Measurements from ENCODE around the gene CNP. TPM values are rescaled to one million over a fixed set of nuclear protein-coding genes. Genes with fewer than 3 reads are reported as not detected.
A peak's percentile ranks its signal among the peaks of the same experiment; 100 is the strongest.

The CNP gene
- total RNA-seq, 2 experiments from 2014 or later = 64.9 to 66.6 TPM

DNA sequence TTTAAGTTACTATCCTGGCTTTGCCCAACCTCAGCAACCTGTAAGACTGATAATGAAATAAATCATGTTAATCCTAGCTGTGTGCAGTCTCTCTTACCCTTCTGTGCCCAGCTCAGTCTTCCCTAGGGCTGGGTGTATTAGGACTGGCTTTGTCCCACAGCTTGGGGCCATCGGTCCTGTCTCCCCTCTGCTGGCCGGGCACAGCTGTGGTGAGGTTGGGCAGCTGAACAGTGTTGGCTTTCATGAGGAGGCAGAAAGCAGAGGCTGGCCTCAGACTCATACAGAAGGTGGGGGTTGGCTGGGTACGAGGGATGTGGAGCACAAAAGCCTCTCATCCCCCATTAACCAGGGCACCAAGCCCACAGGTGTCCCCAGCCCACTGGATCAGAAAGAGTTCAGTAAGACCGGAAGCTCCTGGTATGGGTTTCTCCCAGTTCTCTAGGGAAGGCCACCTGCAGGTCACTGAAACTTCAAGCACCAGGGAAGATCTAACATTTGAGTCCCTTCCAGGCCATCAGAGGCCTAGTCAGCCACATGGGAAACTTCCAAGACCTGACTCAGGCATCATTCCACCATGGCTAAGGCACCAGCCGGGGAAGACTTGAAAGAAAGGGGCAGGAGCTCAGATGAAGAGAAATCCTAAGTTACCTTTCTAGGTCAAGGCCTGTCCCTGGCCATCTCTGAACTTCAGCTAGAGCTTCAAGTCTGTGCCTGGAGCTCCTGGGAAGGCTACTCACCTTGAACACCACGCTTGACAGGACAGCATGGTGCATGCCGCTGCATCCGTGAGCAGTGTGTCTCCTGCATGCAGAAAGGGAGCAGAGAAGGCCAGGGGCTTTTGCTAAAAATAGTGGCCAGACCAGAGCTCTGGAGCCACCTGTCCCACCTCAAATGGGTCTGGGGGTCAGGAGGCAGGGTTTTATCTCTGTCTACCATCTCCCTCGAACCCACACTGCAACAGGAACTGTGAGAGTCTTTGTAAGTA is 8.8 kb downstream of the CNP start:
- no peak for DNase-seq
- H3K27me3 Mint-ChIP-seq = no peaks in the 10 kb centered on the region

DNA sequence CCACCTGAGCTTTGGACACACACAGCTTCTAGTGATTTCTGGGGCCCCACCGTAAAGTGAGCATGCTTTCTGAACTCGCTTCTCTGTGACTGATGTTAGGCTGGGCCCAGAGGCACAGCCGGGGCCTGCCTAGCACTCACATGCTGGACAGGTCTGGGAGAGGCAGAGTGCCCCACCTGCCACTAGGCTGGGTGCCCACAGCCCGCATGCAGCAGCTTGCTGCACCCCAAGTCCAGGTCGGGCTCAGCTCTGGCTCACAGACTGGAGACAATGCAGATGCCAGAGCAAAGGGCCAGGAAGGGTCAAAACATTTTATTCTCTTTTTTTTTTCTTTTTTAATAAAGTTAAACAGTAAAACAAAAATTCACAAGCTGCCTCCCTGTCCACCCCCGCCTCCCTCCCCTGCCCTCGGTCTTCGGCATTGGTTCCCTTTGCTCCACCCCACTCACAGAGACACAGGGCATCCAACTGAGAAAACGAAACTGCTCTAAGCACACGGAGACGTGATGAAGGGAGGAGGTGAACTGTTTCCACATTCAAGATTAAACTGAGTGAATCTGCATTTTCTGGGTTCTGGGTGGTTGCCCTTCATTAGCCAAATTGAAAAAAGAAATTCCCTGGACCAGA is 9.7 kb downstream of the CNP start:
- Mint-ChIP-seq H3K9me3 (no peaks in the 10 kb centered on the region), H3K27ac (peak overlapping the region; percentile 59), H3K4me3 (no peak overlapping the region), H3K36me3 (peaks cover 16% of the 10 kb centered on the region), H3K27me3 (no peaks in the 10 kb centered on the region), H3K4me1 (peaks cover 7% of the 10 kb centered on the region)
- no peak for DNase-seq

More for the DNA sequence above, 8.8 kb downstream of the CNP start:
- Mint-ChIP-seq H3K27ac (no peak overlapping the region), H3K36me3 (peaks cover 16% of the 10 kb centered on the region), H3K4me3 (no peak overlapping the region), H3K4me1 (peaks cover 11% of the 10 kb centered on the region), H3K9me3 (no peaks in the 10 kb centered on the region)

DNA sequence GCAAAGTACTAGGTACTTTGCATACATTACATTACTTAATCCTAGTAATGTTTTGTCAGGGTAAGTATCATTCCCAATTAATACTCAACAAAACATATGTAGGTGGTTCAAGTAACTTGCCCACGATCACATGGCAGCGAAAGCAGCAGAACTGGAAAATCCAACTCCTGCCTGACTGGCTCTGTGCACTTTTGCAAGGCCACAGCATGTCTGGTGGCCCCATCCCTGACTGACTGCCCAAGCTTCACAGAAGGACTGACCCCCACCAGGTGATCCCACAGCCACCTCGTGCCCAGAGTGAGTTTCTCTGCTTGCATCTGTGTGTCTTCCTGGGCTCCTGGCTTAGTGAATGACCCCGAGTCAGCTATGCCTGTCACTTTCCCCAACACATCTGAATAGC is 11.4 kb downstream of the CNP start:
- peaks cover 4% of the 10 kb centered on the region for H3K4me1 Mint-ChIP-seq
- H3K9me3 Mint-ChIP-seq = no peaks in the 10 kb centered on the region
- H3K27ac Mint-ChIP-seq = no peak overlapping the region
- H3K27me3 Mint-ChIP-seq = no peaks in the 10 kb centered on the region
- H3K36me3 Mint-ChIP-seq = peaks cover 23% of the 10 kb centered on the region
- no peak overlapping the region for H3K4me3 Mint-ChIP-seq
- no peak for DNase-seq

DNA sequence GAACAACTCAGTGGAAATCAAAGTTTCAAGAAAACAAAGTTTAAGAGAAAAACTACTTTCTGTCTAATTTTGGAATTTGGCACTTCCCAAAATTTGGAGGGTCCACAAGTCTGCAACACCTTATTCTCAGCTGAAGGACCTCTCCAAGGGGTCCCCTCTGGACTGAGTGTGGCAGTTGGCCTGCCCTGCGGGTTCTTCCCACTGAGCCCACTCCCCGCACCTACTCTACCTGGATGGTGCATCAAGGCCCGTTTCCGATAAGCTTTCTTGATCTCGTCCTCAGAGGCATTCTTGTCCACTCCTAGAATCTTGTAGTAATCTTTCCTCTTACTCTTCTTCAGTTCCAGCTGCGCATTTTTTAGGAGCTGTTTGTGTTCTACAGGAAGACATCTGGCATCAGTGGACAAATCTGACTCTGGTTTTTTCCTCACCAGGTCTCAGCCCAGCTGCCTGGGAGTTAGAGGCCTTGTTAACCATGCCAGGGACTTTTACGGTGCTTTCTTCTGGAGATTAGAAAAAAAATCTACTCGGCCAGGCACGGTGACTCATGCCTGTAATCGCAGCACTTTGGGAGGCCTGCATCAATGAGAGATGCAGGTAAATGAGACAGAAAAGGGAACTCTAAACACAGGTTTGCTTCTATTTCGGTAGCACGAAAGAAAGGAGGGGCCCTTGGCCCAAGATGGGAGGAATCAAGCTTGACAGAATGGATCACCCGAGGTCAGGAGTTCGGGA is 15.6 kb downstream of the CNP start:
- peaks cover 2% of the 10 kb centered on the region for H3K4me1 Mint-ChIP-seq
- no peak overlapping the region for H3K4me3 Mint-ChIP-seq
- H3K9me3 Mint-ChIP-seq = no peaks in the 10 kb centered on the region
- peaks cover 38% of the 10 kb centered on the region for H3K36me3 Mint-ChIP-seq
- no peaks in the 10 kb centered on the region for H3K27me3 Mint-ChIP-seq
- DNase-seq = no peak
- H3K27ac Mint-ChIP-seq = peak overlapping the region; percentile 20

DNA sequence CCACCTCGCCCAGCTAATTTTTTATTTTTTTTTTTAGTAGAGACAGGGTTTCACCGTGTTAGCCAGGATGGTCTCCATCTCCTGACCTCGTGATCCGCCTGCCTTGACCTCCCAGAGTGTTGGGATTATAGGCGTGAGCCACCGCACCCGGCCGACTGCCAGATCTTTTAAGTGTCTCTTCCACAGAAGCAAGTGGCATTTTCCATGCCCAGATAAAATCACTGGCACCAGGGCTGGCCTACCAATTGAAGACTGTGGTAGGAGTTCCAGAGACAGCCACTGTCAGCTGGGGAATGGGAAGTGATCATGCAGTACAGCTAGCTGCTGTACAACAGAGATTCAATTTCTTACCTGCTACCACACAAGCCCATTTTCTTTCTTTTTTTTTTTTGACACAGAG is 17.9 kb downstream of the CNP start:
- H3K27ac Mint-ChIP-seq = no peak overlapping the region
- H3K4me1 Mint-ChIP-seq = peaks cover 10% of the 10 kb centered on the region
- DNase-seq = no peak
- no peak overlapping the region for H3K4me3 Mint-ChIP-seq
- no peaks in the 10 kb centered on the region for H3K9me3 Mint-ChIP-seq
- H3K36me3 Mint-ChIP-seq = peaks cover 50% of the 10 kb centered on the region
- H3K27me3 Mint-ChIP-seq = no peaks in the 10 kb centered on the region

DNA sequence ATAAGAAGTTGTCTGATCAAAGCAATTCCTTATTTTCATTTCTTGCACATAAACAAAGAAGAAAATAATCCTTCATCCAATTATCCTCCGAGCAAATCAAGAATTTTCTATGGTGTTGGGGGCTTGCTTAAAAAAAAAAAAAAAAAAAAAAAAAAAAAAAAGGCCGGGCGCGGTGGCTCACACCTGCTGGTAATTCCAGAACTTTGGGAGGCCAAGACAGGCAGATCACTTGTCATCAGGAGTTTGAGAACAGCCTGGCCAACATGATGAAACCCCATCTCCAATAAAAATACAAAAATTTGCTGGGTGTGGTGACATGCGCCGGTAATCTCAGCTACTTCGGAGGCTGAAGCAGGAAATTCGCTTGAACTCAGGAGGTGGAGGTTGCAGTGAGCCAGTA is 19.3 kb downstream of the CNP start:
- Mint-ChIP-seq H3K9me3 (no peaks in the 10 kb centered on the region), H3K27ac (no peak overlapping the region), H3K4me1 (peaks cover 10% of the 10 kb centered on the region), H3K27me3 (no peaks in the 10 kb centered on the region), H3K4me3 (no peak overlapping the region), H3K36me3 (peaks cover 49% of the 10 kb centered on the region)
- no peak for DNase-seq

DNA sequence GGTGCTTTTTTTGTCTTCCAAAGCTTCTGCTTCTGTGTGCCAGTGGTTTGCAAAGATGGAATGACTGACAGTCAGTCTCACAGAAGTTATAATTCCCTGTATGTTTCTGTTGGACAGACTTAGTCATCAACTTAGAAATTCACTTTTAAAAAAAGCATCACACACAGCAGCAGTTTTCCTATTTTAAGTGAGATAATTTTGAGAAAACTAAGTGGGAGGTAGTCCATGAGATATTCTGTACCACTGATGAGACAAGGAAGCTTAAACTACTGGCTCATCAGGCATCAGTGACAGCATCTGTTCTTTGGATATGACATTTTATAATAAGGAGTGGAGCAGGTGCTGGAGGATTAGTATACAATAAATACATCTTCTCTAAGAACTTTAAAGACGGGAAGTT is 20.0 kb downstream of the CNP start:
- DNase-seq = no peak
- Mint-ChIP-seq H3K4me1 (peaks cover 10% of the 10 kb centered on the region), H3K27ac (peak overlapping the region; percentile 71), H3K9me3 (no peaks in the 10 kb centered on the region), H3K36me3 (peaks cover 47% of the 10 kb centered on the region), H3K4me3 (no peak overlapping the region), H3K27me3 (no peaks in the 10 kb centered on the region)

DNA sequence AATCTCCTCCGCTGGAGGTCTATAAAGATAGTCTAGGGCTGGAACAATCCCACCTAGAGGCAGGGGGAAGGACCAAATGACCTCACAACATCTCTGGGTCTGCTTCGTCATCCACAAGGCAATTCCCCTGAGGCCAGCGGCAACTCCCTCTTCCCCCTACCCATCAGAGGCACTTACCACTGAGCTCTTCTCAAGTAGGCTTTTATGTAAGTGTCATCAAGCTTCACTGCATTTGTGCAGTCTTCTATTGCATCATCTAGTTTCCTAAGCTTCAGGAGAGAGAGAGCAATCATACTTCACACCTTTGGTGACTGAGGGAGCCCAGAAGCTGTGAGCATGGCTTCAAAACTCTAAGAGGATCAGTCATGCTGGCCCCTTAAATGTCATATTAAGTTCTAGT is 21.0 kb downstream of the CNP start:
- peak overlapping the region; percentile 71 for H3K27ac Mint-ChIP-seq
- peaks cover 10% of the 10 kb centered on the region for H3K4me1 Mint-ChIP-seq
- no peak overlapping the region for H3K4me3 Mint-ChIP-seq
- no peaks in the 10 kb centered on the region for H3K27me3 Mint-ChIP-seq
- peak; percentile 18 for DNase-seq
- H3K36me3 Mint-ChIP-seq = peaks cover 38% of the 10 kb centered on the region
- no peaks in the 10 kb centered on the region for H3K9me3 Mint-ChIP-seq

DNA sequence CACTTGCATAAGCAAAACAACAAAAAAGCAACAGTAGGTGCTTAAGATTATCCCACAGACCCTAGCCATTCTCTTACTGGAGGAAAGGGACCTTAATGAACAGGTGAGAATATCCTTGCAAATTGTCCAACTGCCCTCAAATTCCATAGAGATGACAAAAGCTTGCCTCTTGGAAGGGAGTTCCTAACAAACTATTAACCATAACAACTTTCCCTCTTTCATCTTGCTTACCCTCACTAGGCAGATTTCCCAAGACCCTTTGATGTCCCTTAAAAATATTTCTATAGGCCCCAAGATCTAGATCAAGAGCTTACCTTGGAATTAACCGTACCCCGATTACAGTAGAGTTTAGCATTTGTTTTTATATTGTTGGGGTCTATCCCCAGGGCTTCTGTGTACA is 21.8 kb downstream of the CNP start:
- no peak for DNase-seq
- Mint-ChIP-seq H3K27ac (peak overlapping the region; percentile 71), H3K27me3 (no peaks in the 10 kb centered on the region), H3K36me3 (peaks cover 34% of the 10 kb centered on the region), H3K4me1 (peaks cover 10% of the 10 kb centered on the region), H3K4me3 (no peak overlapping the region), H3K9me3 (no peaks in the 10 kb centered on the region)

DNA sequence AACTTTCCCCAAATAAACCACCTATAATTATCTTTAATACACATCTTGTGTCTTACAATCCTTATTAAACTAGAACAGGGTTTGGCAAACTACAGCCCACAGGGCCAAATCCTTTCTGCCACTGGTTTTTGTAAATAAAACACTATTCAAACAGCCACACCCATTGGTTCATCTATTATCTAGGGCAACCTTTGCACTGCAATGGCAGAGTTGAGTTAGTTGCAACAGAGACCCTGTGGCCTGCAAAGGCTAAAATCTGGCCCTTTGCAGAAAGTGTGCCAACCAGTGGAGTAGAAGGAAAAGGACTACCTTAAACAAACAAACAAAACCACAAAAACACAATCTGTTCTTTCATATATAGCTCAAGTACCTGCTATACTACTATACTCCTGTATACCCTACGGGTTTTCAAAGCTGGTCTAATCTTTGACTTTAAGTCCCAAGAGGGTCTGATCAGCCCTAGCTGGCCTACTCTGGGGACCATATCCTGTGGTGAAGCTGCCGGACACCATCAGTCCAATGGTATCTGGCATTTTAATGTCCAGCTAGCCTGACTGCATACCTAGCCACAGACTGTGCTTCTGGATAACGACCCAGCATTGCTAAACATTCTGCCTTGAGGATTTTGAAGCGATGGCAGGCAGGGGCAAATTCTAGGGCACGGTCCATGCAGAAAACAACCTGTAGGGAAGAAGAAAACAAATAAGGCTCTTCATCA is 23.3 kb downstream of the CNP start:
- no peaks in the 10 kb centered on the region for H3K9me3 Mint-ChIP-seq
- H3K27ac Mint-ChIP-seq = no peak overlapping the region
- H3K27me3 Mint-ChIP-seq = no peaks in the 10 kb centered on the region
- H3K4me3 Mint-ChIP-seq = no peak overlapping the region
- H3K4me1 Mint-ChIP-seq = peaks cover 12% of the 10 kb centered on the region
- H3K36me3 Mint-ChIP-seq = peaks cover 29% of the 10 kb centered on the region
- DNase-seq = no peak

DNA sequence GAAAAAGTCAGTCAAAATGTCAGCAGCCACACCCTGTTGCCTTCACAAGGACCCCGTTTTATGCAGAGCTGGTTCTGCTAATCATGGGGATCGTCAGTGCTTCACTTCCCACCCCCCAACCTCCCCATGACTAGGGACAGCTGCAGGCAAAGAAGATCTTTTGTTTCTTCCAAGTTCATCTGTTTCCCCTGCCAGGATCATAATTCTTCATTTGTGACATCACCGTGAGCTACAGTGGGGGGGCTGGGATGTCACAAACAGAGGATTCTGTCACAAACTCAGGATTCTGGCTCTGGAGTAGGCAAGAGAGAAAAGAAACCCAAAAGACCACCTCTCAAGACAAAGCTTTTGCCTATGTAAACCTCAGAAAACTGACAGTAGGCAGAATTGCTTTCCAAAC is 26.0 kb downstream of the CNP start:
- Mint-ChIP-seq H3K4me3 (no peak overlapping the region), H3K4me1 (peaks cover 21% of the 10 kb centered on the region), H3K9me3 (no peaks in the 10 kb centered on the region), H3K27ac (no peak overlapping the region), H3K36me3 (peaks cover 25% of the 10 kb centered on the region), H3K27me3 (no peaks in the 10 kb centered on the region)
- no peak for DNase-seq

DNA sequence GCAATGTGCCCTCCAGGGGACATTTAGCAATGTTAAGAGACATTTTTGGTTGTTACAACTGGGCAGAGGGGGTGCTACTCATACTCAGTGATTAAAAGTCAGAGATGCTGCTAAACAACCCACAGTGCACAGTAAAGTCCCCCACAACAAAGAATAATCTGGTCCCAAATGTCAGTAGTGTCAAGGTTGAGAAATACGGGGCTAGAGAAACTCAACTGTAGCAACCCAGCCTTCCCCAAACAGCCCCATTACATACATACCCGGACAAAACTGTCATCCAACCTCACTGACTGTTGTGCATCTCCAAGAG is 30.2 kb downstream of the CNP start:
- Mint-ChIP-seq H3K4me1 (peaks cover 22% of the 10 kb centered on the region), H3K4me3 (no peak overlapping the region), H3K36me3 (peaks cover 13% of the 10 kb centered on the region), H3K27ac (no peak overlapping the region), H3K9me3 (no peaks in the 10 kb centered on the region), H3K27me3 (no peaks in the 10 kb centered on the region)
- DNase-seq = no peak

DNA sequence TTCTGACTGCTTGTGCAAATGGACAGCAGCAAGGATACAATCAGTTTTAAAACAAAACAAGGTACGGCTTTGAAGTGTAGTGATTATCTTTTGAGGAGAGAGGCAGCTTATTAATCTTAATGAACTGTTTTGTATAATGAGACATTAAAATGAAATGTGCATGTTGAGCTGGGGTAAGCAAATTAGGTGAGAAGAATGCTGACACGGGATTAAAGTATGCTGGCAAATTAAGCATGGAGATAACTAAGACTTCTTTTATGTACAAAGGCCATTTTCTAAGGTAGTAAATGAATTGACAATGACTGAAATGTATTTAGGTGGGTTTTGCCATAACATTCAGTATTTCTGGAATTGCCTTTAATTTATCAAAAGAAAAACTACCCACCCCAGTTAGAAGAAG is 31.9 kb downstream of the CNP start:
- no peaks in the 10 kb centered on the region for H3K27me3 Mint-ChIP-seq
- peaks cover 26% of the 10 kb centered on the region for H3K4me1 Mint-ChIP-seq
- no peak overlapping the region for H3K4me3 Mint-ChIP-seq
- no peak for DNase-seq
- peaks cover 13% of the 10 kb centered on the region for H3K36me3 Mint-ChIP-seq
- no peaks in the 10 kb centered on the region for H3K9me3 Mint-ChIP-seq
- H3K27ac Mint-ChIP-seq = no peak overlapping the region

DNA sequence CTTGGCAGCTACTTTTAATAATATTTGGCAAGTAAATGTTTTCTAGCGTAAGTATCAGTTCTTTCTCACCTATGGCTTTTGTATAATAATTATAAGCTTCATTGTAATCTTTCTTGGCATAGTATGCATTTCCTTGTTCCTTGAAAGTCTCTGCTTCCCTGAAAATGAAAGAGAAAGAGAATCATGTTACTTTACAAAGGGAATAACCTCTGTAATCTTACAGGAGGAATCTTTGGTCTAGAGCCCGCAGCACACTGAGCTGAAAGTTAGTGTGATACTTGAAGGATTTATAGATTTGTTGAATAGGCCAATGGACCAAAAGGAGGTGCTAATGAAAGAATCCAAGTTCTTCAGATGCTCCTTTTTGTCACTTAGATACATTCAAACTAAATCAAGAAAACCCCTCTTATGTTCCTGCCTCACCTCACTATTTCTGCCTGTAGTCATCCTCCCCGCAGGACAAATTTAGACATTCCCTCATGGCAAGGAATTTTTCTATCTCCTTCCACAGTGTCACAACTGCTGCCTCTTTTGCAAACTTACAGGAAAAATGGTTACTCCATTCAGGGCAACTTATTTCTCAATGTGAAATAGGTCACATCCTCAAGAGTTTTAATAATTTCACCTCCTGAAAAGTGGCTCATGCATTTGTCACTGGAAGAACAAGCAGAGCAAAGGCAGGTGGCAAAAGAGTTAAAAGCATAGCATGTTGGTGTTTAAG is 34.0 kb downstream of the CNP start:
- no peak overlapping the region for H3K4me3 Mint-ChIP-seq
- H3K9me3 Mint-ChIP-seq = no peaks in the 10 kb centered on the region
- no peak for DNase-seq
- H3K27me3 Mint-ChIP-seq = no peaks in the 10 kb centered on the region
- peaks cover 36% of the 10 kb centered on the region for H3K4me1 Mint-ChIP-seq
- peaks cover 9% of the 10 kb centered on the region for H3K36me3 Mint-ChIP-seq
- peak overlapping the region; percentile 54 for H3K27ac Mint-ChIP-seq
